Lung (tissue), 12 donors: Measurements from ENCODE around the gene TMEM60. TPM values are rescaled to one million over a fixed set of nuclear protein-coding genes. Genes with fewer than 3 reads are reported as not detected.

ENCODE experiments used
- ATAC-seq: fragments of 200-7000 bp; cut with Tn5 transposase; one replicate; pipeline ENCODE4 v1.9.1; 2020; ENCODE audit warnings: moderate number of reproducible peaks; ENCODE audit not compliant: insufficient read depth, low FRiP score
- DNase-seq, 3 donors: peaks; one replicate each; pipeline ENCODE4 v3.0.0-alpha.2; 2013 to 2017
- H3K27ac ChIP-seq, 2 donors: one replicate each; pipeline ENCODE4 v1.5.1; 2013; ENCODE audit warnings: mild to moderate bottlenecking in 2 of 2, moderate library complexity in 2 of 2, control low read depth in 1 of 2, inconsistent platforms in 1 of 2, low read depth in 1 of 2, low read length in 1 of 2
- H3K27me3 ChIP-seq, 3 donors: one replicate each; pipeline ENCODE4 v1.5.1; 2013; ENCODE audit warnings: low read length in 2 of 3; ENCODE audit not compliant: control insufficient read depth in 3 of 3, insufficient read depth in 3 of 3
- H3K36me3 ChIP-seq, 4 donors: one replicate each; pipeline ENCODE4 v1.5.1; 2013; ENCODE audit warnings: low read length in 4 of 4, mild to moderate bottlenecking in 1 of 4, moderate library complexity in 1 of 4; ENCODE audit not compliant: control insufficient read depth in 4 of 4, insufficient read depth in 4 of 4
- H3K4me1 ChIP-seq, 5 donors: one replicate each; pipeline ENCODE4 v1.5.1; 2013; ENCODE audit warnings: low read length in 5 of 5, mild to moderate bottlenecking in 2 of 5, moderate library complexity in 1 of 5; ENCODE audit not compliant: control insufficient read depth in 5 of 5, insufficient read depth in 5 of 5
- H3K4me3 ChIP-seq: one replicate; pipeline ENCODE4 v1.5.1; 2013; ENCODE audit warnings: mild to moderate bottlenecking, control low read depth, moderate library complexity
- H3K9ac ChIP-seq, 2 donors: one replicate each; pipeline ENCODE4 v1.5.1; 2013; ENCODE audit warnings: low read length in 2 of 2, control low read depth in 1 of 2; ENCODE audit not compliant: insufficient read depth in 1 of 2
- H3K9me3 ChIP-seq, 4 donors: one replicate each; pipeline ENCODE4 v1.5.1; 2013; ENCODE audit warnings: low read length in 3 of 4, mild to moderate bottlenecking in 1 of 4, moderate library complexity in 1 of 4; ENCODE audit not compliant: control insufficient read depth in 4 of 4, insufficient read depth in 3 of 4
- WGBS, 2 donors: extraction: QIAGEN DNeasy Blood & Tissue Kit; methylation state at CpG; one replicate each; pipeline ENCODE4 v1.1.7; 2013; 5-methylcytosine and 5-hydroxymethylcytosine counted together
- polyA plus RNA-seq, 2 donors: library from polyadenylated mRNA; stranded (reverse); fragments of 200-250 nt; gene quantifications; one replicate each; pipeline ENCODE4 v1.2.1, GENCODE V29; 2013
- total RNA-seq, 2 donors: library from RNA; depleted of rRNA in 1 of 2; stranded (reverse); fragments of >200 nt in 1 of 2; gene quantifications; one replicate each; pipeline ENCODE4 v1.2.1, GENCODE V29; 2014 to 2021
- TF ChIP-seq, protein P1 (sequence below): IDR thresholded peaks from 2 replicates; pipeline ENCODE4 v1.5.1; 2012; ENCODE audit warnings: mild to moderate bottlenecking; ENCODE audit errors: control extremely low read depth, extremely low read depth
- donor health status: control.
- donor health status: control.
- donor health status: Bipolar disorder and iron deficiency.
- donor health status: healthy.
- donor health status: DM: yes; HTN: yes; CAD: no.

The TMEM60 gene
- total and polyA plus RNA-seq, 4 donors, result 12.2 to 46.4 (median 19.6) TPM

DNA sequence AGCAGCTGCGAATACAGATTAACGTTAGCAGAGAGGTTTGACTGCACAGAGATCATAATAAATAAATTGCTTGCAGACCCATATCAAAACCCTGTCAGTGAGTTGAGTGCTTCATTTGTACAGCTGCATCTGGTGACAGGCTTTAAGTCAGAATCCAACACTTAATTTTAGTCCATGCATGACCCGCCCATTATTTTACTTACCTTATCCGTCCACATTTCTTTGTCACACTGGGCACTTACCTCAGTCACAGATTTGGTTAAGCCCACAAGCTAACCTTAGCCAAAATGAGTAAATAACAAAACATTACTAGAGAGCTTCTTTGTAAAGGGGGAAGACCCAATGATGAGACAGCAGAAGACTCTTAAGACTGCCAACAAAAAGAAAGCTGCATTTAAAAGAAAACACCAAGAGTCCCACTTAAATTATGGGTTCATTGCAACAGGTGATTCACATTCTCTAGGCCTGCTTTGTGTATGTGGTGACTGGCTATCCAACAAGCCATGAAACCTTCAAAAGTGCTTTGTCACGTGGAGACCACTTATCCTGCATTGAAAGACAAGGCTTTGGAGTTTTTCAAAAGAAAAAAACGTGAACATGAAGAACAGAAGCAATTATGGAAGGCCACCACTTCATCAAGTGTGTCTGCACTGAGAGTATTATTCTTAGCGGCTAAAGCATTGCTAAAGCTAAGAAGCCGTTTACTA lies 32.6 kb upstream of the TMEM60 start:
- WGBS, 2 donors, result 89 to 95% methylated on average over 8 of the region's 8 CpGs
- Histone ChIP-seq H3K9me3 (peaks cover 0 to 4% (median 0%) of the 10 kb centered on the region in 4 donors), H3K9ac (no peak overlapping the region), H3K4me1 (peaks cover 0 to 13% (median 0%) of the 10 kb centered on the region in 5 donors), H3K27ac (no peak overlapping the region), H3K36me3 (peaks cover 0 to 5% (median 0%) of the 10 kb centered on the region in 4 donors), H3K27me3 (no peaks in the 10 kb centered on the region), H3K4me3 (no peak overlapping the region)
- DNase-seq (peak in 1 of 3 donors; percentile 12), ATAC-seq (no peak)
- TF ChIP-seq, protein P1, sequence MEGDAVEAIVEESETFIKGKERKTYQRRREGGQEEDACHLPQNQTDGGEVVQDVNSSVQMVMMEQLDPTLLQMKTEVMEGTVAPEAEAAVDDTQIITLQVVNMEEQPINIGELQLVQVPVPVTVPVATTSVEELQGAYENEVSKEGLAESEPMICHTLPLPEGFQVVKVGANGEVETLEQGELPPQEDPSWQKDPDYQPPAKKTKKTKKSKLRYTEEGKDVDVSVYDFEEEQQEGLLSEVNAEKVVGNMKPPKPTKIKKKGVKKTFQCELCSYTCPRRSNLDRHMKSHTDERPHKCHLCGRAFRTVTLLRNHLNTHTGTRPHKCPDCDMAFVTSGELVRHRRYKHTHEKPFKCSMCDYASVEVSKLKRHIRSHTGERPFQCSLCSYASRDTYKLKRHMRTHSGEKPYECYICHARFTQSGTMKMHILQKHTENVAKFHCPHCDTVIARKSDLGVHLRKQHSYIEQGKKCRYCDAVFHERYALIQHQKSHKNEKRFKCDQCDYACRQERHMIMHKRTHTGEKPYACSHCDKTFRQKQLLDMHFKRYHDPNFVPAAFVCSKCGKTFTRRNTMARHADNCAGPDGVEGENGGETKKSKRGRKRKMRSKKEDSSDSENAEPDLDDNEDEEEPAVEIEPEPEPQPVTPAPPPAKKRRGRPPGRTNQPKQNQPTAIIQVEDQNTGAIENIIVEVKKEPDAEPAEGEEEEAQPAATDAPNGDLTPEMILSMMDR, result no peak

DNA sequence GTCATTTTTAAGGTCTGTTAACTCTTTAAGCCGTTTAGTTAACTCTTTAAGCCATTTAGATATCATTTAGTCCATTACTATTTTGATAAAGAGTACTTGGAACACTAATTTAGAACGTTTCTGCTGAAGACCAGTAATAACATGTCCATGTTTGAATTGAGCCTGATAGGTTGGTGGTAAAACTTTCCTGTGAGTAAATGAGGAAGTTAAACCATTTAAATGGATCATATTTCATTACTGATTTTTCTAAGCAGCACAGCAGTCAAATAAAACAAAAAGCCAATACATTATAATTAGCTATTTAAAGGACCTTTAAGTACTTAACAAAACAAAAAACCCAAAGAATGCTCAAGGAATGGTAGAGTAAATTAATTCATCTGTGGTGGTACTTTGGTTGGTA lies 29.8 kb upstream of the TMEM60 start:
- TF ChIP-seq, protein P1, result no peak
- peaks cover 0 to 15% (median 0%) of the 10 kb centered on the region in 5 donors for H3K4me1 ChIP-seq
- peaks cover 0 to 5% (median 0%) of the 10 kb centered on the region in 4 donors for H3K36me3 ChIP-seq
- ATAC-seq (no peak), DNase-seq (no peak)
- H3K9ac ChIP-seq, result no peak overlapping the region
- H3K4me3 ChIP-seq, result no peak overlapping the region
- 55 to 60% methylated on average over 2 of the region's 2 CpGs for WGBS, 2 donors
- H3K27ac ChIP-seq, result no peak overlapping the region
- no peaks in the 10 kb centered on the region for H3K27me3 ChIP-seq
- H3K9me3 ChIP-seq, result peaks cover 0 to 4% (median 0%) of the 10 kb centered on the region in 4 donors

DNA sequence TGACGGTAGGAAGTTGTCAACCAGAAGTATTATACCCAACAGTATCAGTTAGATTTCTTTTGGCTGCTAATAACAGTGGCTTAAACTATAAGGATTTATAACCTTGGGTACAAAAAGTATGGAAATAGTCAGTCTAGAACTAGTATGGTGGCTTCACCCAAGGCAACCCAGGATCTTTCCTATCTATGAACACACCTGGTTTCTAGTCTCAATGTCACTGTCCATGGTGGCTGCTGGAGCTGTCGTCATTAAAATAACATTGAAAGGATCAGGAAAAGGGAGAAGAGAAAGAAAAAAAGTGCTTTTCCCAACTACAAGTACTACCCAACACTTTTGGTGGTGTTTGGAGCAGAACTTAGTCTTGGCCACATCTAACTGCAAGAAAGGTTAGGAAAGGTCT lies 28.1 kb upstream of the TMEM60 start:
- TF ChIP-seq, protein P1, result no peak
- ATAC-seq, result no peak
- 83% methylated on average over 2 of the region's 2 CpGs for WGBS, 2 donors
- H3K4me3 ChIP-seq, result no peak overlapping the region
- peaks cover 0 to 15% (median 0%) of the 10 kb centered on the region in 4 donors for H3K36me3 ChIP-seq
- no peaks in the 10 kb centered on the region for H3K27me3 ChIP-seq
- H3K27ac ChIP-seq, result no peak overlapping the region
- H3K4me1 ChIP-seq, result peaks cover 0 to 15% (median 0%) of the 10 kb centered on the region in 5 donors
- H3K9me3 ChIP-seq, result peaks cover 0 to 12% (median 6%) of the 10 kb centered on the region in 4 donors
- no peak overlapping the region for H3K9ac ChIP-seq
- DNase-seq, result no peak
